Measurements from ENCODE around the gene IPO5.

The IPO5 gene

GRCh38 chr13:98065468-98065867 is 112.0 kb downstream of the IPO5 start:
- Histone ChIP-seq H3K4me2 (ENCODE audit: low read length) (no peak overlapping the region), H3K79me2 (ENCODE audit: control insufficient read depth, insufficient read depth, low read length, poor library complexity) (no peaks in the 10 kb centered on the region), H2AFZ (ENCODE audit: insufficient read depth, low read length, poor library complexity) (no peak overlapping the region), H3K4me3 (ENCODE audit: low read depth, low read length) (no peak overlapping the region), H3K27ac (ENCODE audit: low read depth, low read length) (no peak overlapping the region), H3K9me3 (ENCODE audit: insufficient read depth, low read depth, low read length) (no peaks in the 10 kb centered on the region), H2BK120ac (ENCODE audit: insufficient read depth, low read length, poor library complexity) (no peak overlapping the region), H3K14ac (ENCODE audit: low read length) (no peak overlapping the region), H4K12ac (ENCODE audit: low read depth, low read length) (no peak overlapping the region), H2AK5ac (ENCODE audit: low read length) (no peak overlapping the region), H2BK5ac (ENCODE audit: low read depth, low read length, poor library complexity) (no peak overlapping the region), H3K27me3 (ENCODE audit: insufficient read depth, low read length) (no peaks in the 10 kb centered on the region), H4K91ac (ENCODE audit: low read depth, low read length) (no peak overlapping the region), H3K18ac (ENCODE audit: low read length) (no peak overlapping the region), H3K23ac (ENCODE audit: low read length) (no peak overlapping the region), H3K9ac (ENCODE audit: low read length) (no peak overlapping the region), H3K79me1 (ENCODE audit: low read length) (no peaks in the 10 kb centered on the region), H3K4me1 (ENCODE audit: control insufficient read depth in 1 of 2, insufficient read depth in 2 of 2, low read length in 2 of 2) (peaks cover 2 to 4% of the 10 kb centered on the region in 2 experiments), H4K8ac (ENCODE audit: low read depth, low read length) (no peak overlapping the region), H3K4ac (ENCODE audit: low read depth, low read length) (no peak overlapping the region), H2BK12ac (ENCODE audit: low read length) (no peak overlapping the region), H3K36me3 (ENCODE audit: control insufficient read depth in 1 of 2, insufficient read depth in 2 of 2, low read length in 2 of 2) (no peaks in the 10 kb centered on the region)
- WGBS (ENCODE audit: extremely low coverage, insufficient coverage, insufficient read length), result no CpG with 5 or more reads among the region's 1 CpG
- no peak for DNase-seq

- Histone ChIP-seq H3K4me1 (ENCODE audit: control insufficient read depth in 1 of 2, insufficient read depth in 2 of 2, low read length in 2 of 2) (peaks cover 2 to 4% of the 10 kb centered on the region in 2 experiments), H3K9me3 (ENCODE audit: insufficient read depth, low read depth, low read length) (no peaks in the 10 kb centered on the region), H3K27ac (ENCODE audit: low read depth, low read length) (no peak overlapping the region), H3K9ac (ENCODE audit: low read length) (no peak overlapping the region), H2AFZ (ENCODE audit: insufficient read depth, low read length, poor library complexity) (no peak overlapping the region), H2BK120ac (ENCODE audit: insufficient read depth, low read length, poor library complexity) (no peak overlapping the region), H3K14ac (ENCODE audit: low read length) (no peak overlapping the region), H3K4ac (ENCODE audit: low read depth, low read length) (no peak overlapping the region), H3K27me3 (ENCODE audit: insufficient read depth, low read length) (no peaks in the 10 kb centered on the region), H4K8ac (ENCODE audit: low read depth, low read length) (no peak overlapping the region), H3K79me1 (ENCODE audit: low read length) (no peaks in the 10 kb centered on the region), H3K18ac (ENCODE audit: low read length) (no peak overlapping the region), H3K4me2 (ENCODE audit: low read length) (no peak overlapping the region), H3K79me2 (ENCODE audit: control insufficient read depth, insufficient read depth, low read length, poor library complexity) (no peaks in the 10 kb centered on the region), H4K91ac (ENCODE audit: low read depth, low read length) (no peak overlapping the region), H3K36me3 (ENCODE audit: control insufficient read depth in 1 of 2, insufficient read depth in 2 of 2, low read length in 2 of 2) (no peaks in the 10 kb centered on the region), H2BK5ac (ENCODE audit: low read depth, low read length, poor library complexity) (no peak overlapping the region), H2BK12ac (ENCODE audit: low read length) (no peak overlapping the region), H3K23ac (ENCODE audit: low read length) (no peak overlapping the region), H3K4me3 (ENCODE audit: low read depth, low read length) (no peak overlapping the region), H4K12ac (ENCODE audit: low read depth, low read length) (no peak overlapping the region), H2AK5ac (ENCODE audit: low read length) (no peak overlapping the region)
- WGBS (ENCODE audit: extremely low coverage, insufficient coverage, insufficient read length), result no CpG with 5 or more reads among the region's 4 CpGs
- no peak for DNase-seq
These were observed 113.2 kb downstream of the IPO5 start for GRCh38 chr13:98066636-98067035.

- Histone ChIP-seq H2BK120ac (ENCODE audit: insufficient read depth, low read length, poor library complexity) (no peak overlapping the region), H3K9me3 (ENCODE audit: insufficient read depth, low read depth, low read length) (no peaks in the 10 kb centered on the region), H2BK12ac (ENCODE audit: low read length) (no peak overlapping the region), H2BK5ac (ENCODE audit: low read depth, low read length, poor library complexity) (no peak overlapping the region), H4K91ac (ENCODE audit: low read depth, low read length) (no peak overlapping the region), H3K27me3 (ENCODE audit: insufficient read depth, low read length) (no peaks in the 10 kb centered on the region), H3K4me3 (ENCODE audit: low read depth, low read length) (no peak overlapping the region), H4K12ac (ENCODE audit: low read depth, low read length) (no peak overlapping the region), H4K8ac (ENCODE audit: low read depth, low read length) (no peak overlapping the region), H3K4ac (ENCODE audit: low read depth, low read length) (no peak overlapping the region), H3K36me3 (ENCODE audit: control insufficient read depth in 1 of 2, insufficient read depth in 2 of 2, low read length in 2 of 2) (no peaks in the 10 kb centered on the region), H2AK5ac (ENCODE audit: low read length) (no peak overlapping the region), H2AFZ (ENCODE audit: insufficient read depth, low read length, poor library complexity) (no peak overlapping the region), H3K14ac (ENCODE audit: low read length) (no peak overlapping the region), H3K27ac (ENCODE audit: low read depth, low read length) (no peak overlapping the region), H3K9ac (ENCODE audit: low read length) (no peak overlapping the region), H3K4me1 (ENCODE audit: control insufficient read depth in 1 of 2, insufficient read depth in 2 of 2, low read length in 2 of 2) (peaks cover 2 to 4% of the 10 kb centered on the region in 2 experiments), H3K18ac (ENCODE audit: low read length) (no peak overlapping the region), H3K79me1 (ENCODE audit: low read length) (no peaks in the 10 kb centered on the region), H3K79me2 (ENCODE audit: control insufficient read depth, insufficient read depth, low read length, poor library complexity) (no peaks in the 10 kb centered on the region), H3K4me2 (ENCODE audit: low read length) (no peak overlapping the region), H3K23ac (ENCODE audit: low read length) (no peak overlapping the region)
- DNase-seq, result peak; percentile 31 to 79
- no CpG with 5 or more reads among the region's 9 CpGs for WGBS (ENCODE audit: extremely low coverage, insufficient coverage, insufficient read length)
These were observed 115.0 kb downstream of the IPO5 start for GRCh38 chr13:98068521-98068920.

GRCh38 chr13:98069985-98070384 is 116.5 kb downstream of the IPO5 start:
- Histone ChIP-seq H3K4me3 (ENCODE audit: low read depth, low read length) (no peak overlapping the region), H3K9ac (ENCODE audit: low read length) (no peak overlapping the region), H3K23ac (ENCODE audit: low read length) (no peak overlapping the region), H3K79me1 (ENCODE audit: low read length) (no peaks in the 10 kb centered on the region), H3K4ac (ENCODE audit: low read depth, low read length) (no peak overlapping the region), H3K36me3 (ENCODE audit: control insufficient read depth in 1 of 2, insufficient read depth in 2 of 2, low read length in 2 of 2) (no peaks in the 10 kb centered on the region), H4K91ac (ENCODE audit: low read depth, low read length) (no peak overlapping the region), H2BK12ac (ENCODE audit: low read length) (no peak overlapping the region), H3K27me3 (ENCODE audit: insufficient read depth, low read length) (no peaks in the 10 kb centered on the region), H3K14ac (ENCODE audit: low read length) (no peak overlapping the region), H4K12ac (ENCODE audit: low read depth, low read length) (no peak overlapping the region), H2AK5ac (ENCODE audit: low read length) (no peak overlapping the region), H3K18ac (ENCODE audit: low read length) (no peak overlapping the region), H2AFZ (ENCODE audit: insufficient read depth, low read length, poor library complexity) (no peak overlapping the region), H2BK120ac (ENCODE audit: insufficient read depth, low read length, poor library complexity) (no peak overlapping the region), H3K4me1 (ENCODE audit: control insufficient read depth in 1 of 2, insufficient read depth in 2 of 2, low read length in 2 of 2) (no peaks in the 10 kb centered on the region), H3K9me3 (ENCODE audit: insufficient read depth, low read depth, low read length) (no peaks in the 10 kb centered on the region), H3K4me2 (ENCODE audit: low read length) (no peak overlapping the region), H4K8ac (ENCODE audit: low read depth, low read length) (no peak overlapping the region), H2BK5ac (ENCODE audit: low read depth, low read length, poor library complexity) (no peak overlapping the region), H3K79me2 (ENCODE audit: control insufficient read depth, insufficient read depth, low read length, poor library complexity) (no peaks in the 10 kb centered on the region), H3K27ac (ENCODE audit: low read depth, low read length) (no peak overlapping the region)
- DNase-seq, result no peak
- WGBS (ENCODE audit: extremely low coverage, insufficient coverage, insufficient read length), result no CpG with 5 or more reads among the region's 1 CpG
